A549 treated with AZD9567 at 1 μM for 4 hours (cell line): Measurements from ENCODE around the gene SAAL1. TPM values are rescaled to one million over a fixed set of nuclear protein-coding genes. Genes with fewer than 3 reads are reported as not detected.

Experiments used
- total RNA-seq: library from RNA; stranded (reverse); fragments of 200-300 nt; extraction: Qiagen RNA extraction; gene quantifications from 5 replicates; pipeline ENCODE4 v1.2.3, GENCODE V29; 2022; ENCODE audit not compliant: insufficient read depth

SAAL1 gene, protein sequence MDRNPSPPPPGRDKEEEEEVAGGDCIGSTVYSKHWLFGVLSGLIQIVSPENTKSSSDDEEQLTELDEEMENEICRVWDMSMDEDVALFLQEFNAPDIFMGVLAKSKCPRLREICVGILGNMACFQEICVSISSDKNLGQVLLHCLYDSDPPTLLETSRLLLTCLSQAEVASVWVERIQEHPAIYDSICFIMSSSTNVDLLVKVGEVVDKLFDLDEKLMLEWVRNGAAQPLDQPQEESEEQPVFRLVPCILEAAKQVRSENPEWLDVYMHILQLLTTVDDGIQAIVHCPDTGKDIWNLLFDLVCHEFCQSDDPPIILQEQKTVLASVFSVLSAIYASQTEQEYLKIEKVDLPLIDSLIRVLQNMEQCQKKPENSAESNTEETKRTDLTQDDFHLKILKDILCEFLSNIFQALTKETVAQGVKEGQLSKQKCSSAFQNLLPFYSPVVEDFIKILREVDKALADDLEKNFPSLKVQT
- total RNA-seq = 37.9 to 50.3 TPM (median 38.9 TPM) in 5 replicates

GRCh38 chr11:18105802-18106574, at the start of gene SAAL1:
Gene SAAL1, minus strand, starts transcription at chr11:18106082. Its CDS starts 41 bp downstream, at chr11:18106041.

DNA sequence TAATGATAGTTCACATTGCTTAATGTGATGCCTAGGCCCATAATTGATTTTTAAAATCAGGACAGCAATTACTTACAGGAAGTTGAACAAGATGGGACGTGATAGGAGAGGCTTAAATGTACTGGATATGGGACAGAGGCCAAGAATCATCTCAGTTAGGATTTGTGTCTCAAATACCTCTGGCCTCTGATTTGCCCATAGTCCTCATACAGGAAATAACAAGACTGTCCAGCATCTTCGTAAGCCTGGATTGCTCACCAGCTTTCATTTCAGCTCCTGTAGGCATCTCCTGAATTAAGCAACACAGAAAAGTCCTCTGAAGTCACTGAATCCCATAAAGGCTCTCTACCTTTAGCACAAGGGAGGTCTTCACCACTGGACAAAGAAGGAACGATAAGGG, 26.5 kb upstream of the SAAL1 start, which contains the start of gene MRGPRX3:
Gene MRGPRX3, plus strand, starts transcription at position 231 of the 400 bp plus-strand sequence. CDS start 4,632 bp downstream, outside the sequence.

DNA sequence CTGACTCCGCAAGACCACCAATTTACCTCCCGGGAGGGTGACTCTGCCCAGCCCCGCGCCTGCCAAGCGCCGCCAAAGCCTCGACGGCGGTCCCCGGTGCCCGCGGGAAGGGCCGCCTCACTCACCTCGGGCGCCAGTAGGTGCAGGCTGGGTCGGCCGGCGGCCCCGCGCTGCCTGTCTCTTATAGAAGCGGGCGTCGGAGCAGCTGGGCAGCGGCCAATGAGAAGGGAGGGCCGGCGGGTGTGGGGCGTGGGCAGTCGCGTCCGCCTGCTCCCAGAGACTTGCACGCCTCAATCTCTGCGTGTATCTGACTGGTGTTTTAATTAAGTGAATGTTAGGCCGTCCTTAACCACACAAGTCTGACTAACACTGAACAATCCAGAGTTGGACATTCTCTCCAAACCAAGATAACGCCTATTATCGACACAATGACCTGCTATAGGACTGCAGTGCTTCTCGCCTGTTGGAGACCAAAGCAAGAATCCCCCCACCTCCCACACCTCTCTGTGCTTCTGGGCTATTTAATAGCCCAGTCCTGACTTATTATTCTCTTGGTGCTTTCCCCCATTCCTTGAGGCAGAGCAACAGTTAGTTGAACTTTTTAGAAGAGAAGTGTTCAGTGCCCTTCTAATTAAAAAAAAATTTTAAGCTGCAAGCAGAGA, 59.6 kb downstream of the SAAL1 start, which contains the start of gene TPH1:
Gene TPH1, minus strand, starts transcription at position 154 of the 662 bp plus-strand sequence. CDS start 5,507 bp downstream, outside the sequence.

Other genes with a start within 250 kb of the SAAL1 start
- gene SERGEF, start 93.0 kb downstream of the SAAL1 start, total RNA-seq = 14.2 to 20.6 TPM (median 16.7 TPM) in 5 replicates
- 0.05 to 0.07 TPM (median 0.05 TPM) in 4 of 5 replicates, not detected in the other for gene TPH1, start 59.8 kb downstream of the SAAL1 start, total RNA-seq
- 0.08 TPM in 1 of 5 replicates, not detected in the others for gene MRGPRX3, start 26.5 kb upstream of the SAAL1 start, total RNA-seq
- not detected in 5 replicates for gene MRGPRX4, start 66.8 kb upstream of the SAAL1 start, total RNA-seq
- not detected in 5 replicates for gene SAA4, start 130.7 kb upstream of the SAAL1 start, total RNA-seq
- gene SAA2, start 142.6 kb upstream of the SAAL1 start, total RNA-seq = 0.17 to 0.21 TPM in 2 of 5 replicates, not detected in the others
- 1.5 to 2.9 TPM (median 1.7 TPM) in 4 of 5 replicates, not detected in the other for gene SAA1, start 160.2 kb upstream of the SAAL1 start, total RNA-seq
- gene HPS5, start 216.1 kb upstream of the SAAL1 start, total RNA-seq = 13.2 to 19.0 TPM (median 14.6 TPM) in 5 replicates
- gene GTF2H1, start 216.5 kb upstream of the SAAL1 start, total RNA-seq = 32.1 to 39.4 TPM (median 33.5 TPM) in 5 replicates